ENCODE results near the gene SKIC2.

The SKIC2 gene

DNA sequence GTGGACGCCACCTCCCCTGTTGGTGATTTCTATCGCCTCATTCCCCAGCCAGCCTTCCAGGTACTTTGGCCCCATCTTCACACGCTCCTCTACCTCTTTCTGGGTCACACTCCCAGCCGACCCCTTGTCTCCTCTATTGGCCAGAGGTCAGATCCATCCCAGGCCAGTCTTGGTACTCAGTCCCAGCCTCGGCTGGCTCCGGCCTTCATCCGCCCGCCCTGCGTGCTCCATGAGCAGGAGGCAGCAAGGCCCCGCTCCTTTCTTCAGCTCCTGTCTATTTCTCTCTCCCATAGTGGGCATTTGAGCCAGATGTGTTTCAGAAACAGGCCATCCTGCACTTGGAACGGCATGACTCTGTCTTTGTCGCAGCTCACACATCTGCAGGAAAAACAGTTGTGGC is 2.6 kb downstream of the SKIC2 start:
- Histone ChIP-seq H3K4me2 (ENCODE audit: low read depth, low read length, poor library complexity, severe bottlenecking) (no peak overlapping the region), H3K27me3 (ENCODE audit: low read length) (no peaks in the 10 kb centered on the region), H4K20me1 (ENCODE audit: low read depth, low read length) (no peaks in the 10 kb centered on the region), H2AFZ (ENCODE audit: low read depth, low read length, severe bottlenecking) (no peak overlapping the region), H3K9ac (ENCODE audit: low read length) (no peak overlapping the region), H3K4me3 (ENCODE audit: insufficient read depth, low read length, poor library complexity, severe bottlenecking) (no peak overlapping the region), H3F3A (ENCODE audit: insufficient read depth) (no peaks in the 10 kb centered on the region), H3K9me3 (ENCODE audit: insufficient read depth, low read length) (no peaks in the 10 kb centered on the region), H3K9me2 (replicated peaks; ENCODE audit: insufficient read depth, low read length) (no peaks in the 10 kb centered on the region), H3K27ac (ENCODE audit: low read depth, low read length) (no peak overlapping the region), H3K79me2 (ENCODE audit: insufficient read depth, low read length) (peaks cover 30% of the 10 kb centered on the region), H3K36me3 (ENCODE audit: low read length) (peaks cover 3% of the 10 kb centered on the region; the same call in 1 of the 2 replicates)
- TF ChIP-seq, protein P1, sequence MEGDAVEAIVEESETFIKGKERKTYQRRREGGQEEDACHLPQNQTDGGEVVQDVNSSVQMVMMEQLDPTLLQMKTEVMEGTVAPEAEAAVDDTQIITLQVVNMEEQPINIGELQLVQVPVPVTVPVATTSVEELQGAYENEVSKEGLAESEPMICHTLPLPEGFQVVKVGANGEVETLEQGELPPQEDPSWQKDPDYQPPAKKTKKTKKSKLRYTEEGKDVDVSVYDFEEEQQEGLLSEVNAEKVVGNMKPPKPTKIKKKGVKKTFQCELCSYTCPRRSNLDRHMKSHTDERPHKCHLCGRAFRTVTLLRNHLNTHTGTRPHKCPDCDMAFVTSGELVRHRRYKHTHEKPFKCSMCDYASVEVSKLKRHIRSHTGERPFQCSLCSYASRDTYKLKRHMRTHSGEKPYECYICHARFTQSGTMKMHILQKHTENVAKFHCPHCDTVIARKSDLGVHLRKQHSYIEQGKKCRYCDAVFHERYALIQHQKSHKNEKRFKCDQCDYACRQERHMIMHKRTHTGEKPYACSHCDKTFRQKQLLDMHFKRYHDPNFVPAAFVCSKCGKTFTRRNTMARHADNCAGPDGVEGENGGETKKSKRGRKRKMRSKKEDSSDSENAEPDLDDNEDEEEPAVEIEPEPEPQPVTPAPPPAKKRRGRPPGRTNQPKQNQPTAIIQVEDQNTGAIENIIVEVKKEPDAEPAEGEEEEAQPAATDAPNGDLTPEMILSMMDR (IDR thresholded peaks at IDR 0.05; ENCODE audit: insufficient read depth, low read length, poor library complexity, severe bottlenecking) = no peak
- no peak for TF ChIP-seq EZH2phosphoT487 (conservative IDR thresholded peaks at IDR 0.05; ENCODE audit: low read length)

DNA sequence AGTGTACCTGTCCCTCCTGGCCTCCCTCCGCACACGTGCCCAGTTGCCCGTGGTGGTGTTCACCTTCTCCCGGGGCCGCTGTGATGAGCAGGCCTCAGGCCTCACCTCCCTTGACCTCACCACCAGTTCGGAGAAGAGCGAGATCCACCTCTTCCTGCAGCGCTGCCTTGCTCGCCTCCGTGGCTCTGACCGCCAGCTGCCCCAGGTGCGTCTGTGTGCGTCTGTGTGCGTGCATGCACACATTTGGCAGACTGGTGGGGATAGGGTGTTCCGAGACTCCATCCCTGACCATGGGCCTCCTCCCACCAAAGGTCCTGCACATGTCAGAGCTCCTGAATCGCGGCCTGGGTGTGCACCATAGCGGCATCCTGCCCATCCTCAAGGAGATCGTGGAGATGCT is 4.9 kb downstream of the SKIC2 start:
- Histone ChIP-seq H3K4me2 (ENCODE audit: low read depth, low read length, poor library complexity, severe bottlenecking) (no peak overlapping the region), H3K27me3 (ENCODE audit: low read length) (no peaks in the 10 kb centered on the region), H2AFZ (ENCODE audit: low read depth, low read length, severe bottlenecking) (no peak overlapping the region), H3K9me3 (ENCODE audit: insufficient read depth, low read length) (no peaks in the 10 kb centered on the region), H3F3A (ENCODE audit: insufficient read depth) (no peaks in the 10 kb centered on the region), H3K9ac (ENCODE audit: low read length) (no peak overlapping the region), H3K36me3 (ENCODE audit: low read length) (peaks cover 3% of the 10 kb centered on the region; the same call in 1 of the 2 replicates), H3K9me2 (replicated peaks; ENCODE audit: insufficient read depth, low read length) (no peaks in the 10 kb centered on the region), H4K20me1 (ENCODE audit: low read depth, low read length) (no peaks in the 10 kb centered on the region), H3K4me3 (ENCODE audit: insufficient read depth, low read length, poor library complexity, severe bottlenecking) (no peak overlapping the region), H3K79me2 (ENCODE audit: insufficient read depth, low read length) (peaks cover 20% of the 10 kb centered on the region), H3K27ac (ENCODE audit: low read depth, low read length) (no peak overlapping the region)
- no peak for TF ChIP-seq EZH2phosphoT487 (conservative IDR thresholded peaks at IDR 0.05; ENCODE audit: low read length)
- TF ChIP-seq, protein P1 (IDR thresholded peaks at IDR 0.05; ENCODE audit: insufficient read depth, low read length, poor library complexity, severe bottlenecking) = no peak

DNA sequence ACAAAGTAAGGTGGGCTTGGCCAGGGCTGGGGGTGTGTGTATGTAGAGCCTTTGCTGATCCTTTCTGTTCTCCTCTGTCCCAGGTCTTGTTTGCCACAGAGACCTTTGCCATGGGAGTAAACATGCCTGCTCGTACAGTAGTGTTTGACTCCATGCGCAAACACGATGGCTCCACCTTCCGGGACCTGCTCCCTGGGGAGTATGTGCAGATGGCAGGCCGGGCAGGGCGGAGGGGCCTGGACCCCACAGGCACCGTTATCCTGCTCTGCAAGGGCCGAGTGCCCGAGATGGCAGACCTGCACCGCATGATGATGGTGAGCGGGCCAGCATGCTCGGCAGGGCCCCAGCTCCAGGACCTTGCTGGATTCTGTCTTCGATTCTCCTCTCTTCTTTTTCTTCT is 6.7 kb downstream of the SKIC2 start:
- H2AFZ ChIP-seq (ENCODE audit: low read depth, low read length, severe bottlenecking) = no peak overlapping the region
- H3K4me2 ChIP-seq (ENCODE audit: low read depth, low read length, poor library complexity, severe bottlenecking) = no peak overlapping the region
- H4K20me1 ChIP-seq (ENCODE audit: low read depth, low read length) = no peaks in the 10 kb centered on the region
- H3K36me3 ChIP-seq (ENCODE audit: low read length) = peaks cover 3% of the 10 kb centered on the region; the same call in 1 of the 2 replicates
- H3K4me3 ChIP-seq (ENCODE audit: insufficient read depth, low read length, poor library complexity, severe bottlenecking) = no peak overlapping the region
- H3K9me3 ChIP-seq (ENCODE audit: insufficient read depth, low read length) = no peaks in the 10 kb centered on the region
- H3K27ac ChIP-seq (ENCODE audit: low read depth, low read length) = no peak overlapping the region
- TF ChIP-seq EZH2phosphoT487 (conservative IDR thresholded peaks at IDR 0.05; ENCODE audit: low read length) = no peak
- TF ChIP-seq, protein P1 (IDR thresholded peaks at IDR 0.05; ENCODE audit: insufficient read depth, low read length, poor library complexity, severe bottlenecking) = no peak
- no peak overlapping the region for H3K9ac ChIP-seq (ENCODE audit: low read length)
- no peaks in the 10 kb centered on the region for H3K27me3 ChIP-seq (ENCODE audit: low read length)
- no peaks in the 10 kb centered on the region for H3K9me2 ChIP-seq (replicated peaks; ENCODE audit: insufficient read depth, low read length)
- no peaks in the 10 kb centered on the region for H3F3A ChIP-seq (ENCODE audit: insufficient read depth)
- peaks cover 3% of the 10 kb centered on the region; the same call in 1 of the 2 replicates for H3K79me2 ChIP-seq (ENCODE audit: insufficient read depth, low read length)

Measured in SU-DHL-6 (cell line).